HEK293 (cell line): ENCODE data around the gene UBAP2L.

Experiments used
- BCL11A ChIP-seq: fragments of 450-650 bp; formaldehyde crosslinking; IDR thresholded peaks from 2 replicates; pipeline ENCODE4 v1.5.1; 2016; ENCODE audit warnings: low read depth, missing biosample characterization, missing genetic modification characterization
- BCL11B ChIP-seq: fragments of 450-650 bp; formaldehyde crosslinking; IDR thresholded peaks from 2 replicates; pipeline ENCODE4 v1.5.1; 2016; ENCODE audit warnings: low read depth, missing biosample characterization, missing genetic modification characterization
- CTCF ChIP-seq: fragments of 450-650 bp; formaldehyde crosslinking; IDR thresholded peaks from 2 replicates; pipeline ENCODE4 v1.5.1; 2016; ENCODE audit warnings: missing biosample characterization, missing genetic modification characterization
- KLF17 ChIP-seq: fragments of 450-650 bp; formaldehyde crosslinking; IDR thresholded peaks from 2 replicates; pipeline ENCODE4 v1.5.1; 2016; ENCODE audit warnings: missing biosample characterization, missing genetic modification characterization
- PRDM10 ChIP-seq: fragments of 450-650 bp; formaldehyde crosslinking; IDR thresholded peaks from 2 replicates; pipeline ENCODE4 v1.5.1; 2016; ENCODE audit warnings: missing biosample characterization, missing genetic modification characterization
- REST ChIP-seq: fragments of 450-650 bp; formaldehyde crosslinking; IDR thresholded peaks from 2 replicates; pipeline ENCODE4 v1.5.1; 2016; ENCODE audit warnings: missing biosample characterization, missing genetic modification characterization
- SCRT2 ChIP-seq: fragments of 450-650 bp; formaldehyde crosslinking; IDR thresholded peaks from 2 replicates; pipeline ENCODE4 v1.5.1; 2016; ENCODE audit warnings: missing biosample characterization, missing genetic modification characterization
- SETDB1 ChIP-seq: IDR thresholded peaks from one replicate; pipeline ENCODE4 v1.6.1; 2017; ENCODE audit warnings: mild to moderate bottlenecking, low read length, moderate library complexity, mixed read lengths; ENCODE audit not compliant: insufficient read length
- ZBTB7A ChIP-seq: fragments of 450-650 bp; formaldehyde crosslinking; IDR thresholded peaks from 2 replicates; pipeline ENCODE4 v1.5.1; 2016; ENCODE audit warnings: low read depth, missing biosample characterization, missing genetic modification characterization
- ZBTB8A ChIP-seq: fragments of 450-650 bp; formaldehyde crosslinking; IDR thresholded peaks from 2 replicates; pipeline ENCODE4 v1.5.1; 2016; ENCODE audit warnings: missing biosample characterization, missing genetic modification characterization
- ZFHX2 ChIP-seq: fragments of 450-650 bp; formaldehyde crosslinking; conservative IDR thresholded peaks from 2 replicates; pipeline ENCODE4 v1.5.1; 2016; ENCODE audit warnings: missing biosample characterization, missing genetic modification characterization
- ZFP37 ChIP-seq: fragments of 450-650 bp; formaldehyde crosslinking; IDR thresholded peaks from 2 replicates; pipeline ENCODE4 v1.5.1; 2016; ENCODE audit warnings: missing biosample characterization, missing genetic modification characterization
- ZNF155 ChIP-seq: fragments of 450-650 bp; formaldehyde crosslinking; IDR thresholded peaks from 2 replicates; pipeline ENCODE4 v1.5.1; 2016; ENCODE audit warnings: missing biosample characterization, missing genetic modification characterization
- ZNF157 ChIP-seq: fragments of 450-650 bp; formaldehyde crosslinking; IDR thresholded peaks from 2 replicates; pipeline ENCODE4 v1.5.1; 2016; ENCODE audit warnings: missing biosample characterization, missing genetic modification characterization
- ZNF175 ChIP-seq: fragments of 450-650 bp; formaldehyde crosslinking; IDR thresholded peaks from 2 replicates; pipeline ENCODE4 v1.5.1; 2016; ENCODE audit warnings: missing biosample characterization, missing genetic modification characterization
- ZNF214 ChIP-seq: fragments of 450-650 bp; formaldehyde crosslinking; IDR thresholded peaks from 2 replicates; pipeline ENCODE4 v1.5.1; 2017; ENCODE audit warnings: missing biosample characterization, mild to moderate bottlenecking, missing genetic modification characterization, borderline replicate concordance
- ZNF223 ChIP-seq: fragments of 450-650 bp; formaldehyde crosslinking; IDR thresholded peaks from 2 replicates; pipeline ENCODE4 v1.5.1; 2016; ENCODE audit warnings: missing biosample characterization, missing genetic modification characterization
- ZNF23 ChIP-seq: fragments of 450-650 bp; formaldehyde crosslinking; IDR thresholded peaks from 2 replicates; pipeline ENCODE4 v1.5.1; 2016; ENCODE audit warnings: missing biosample characterization, missing genetic modification characterization, borderline replicate concordance
- ZNF24 ChIP-seq: fragments of 450-650 bp; formaldehyde crosslinking; IDR thresholded peaks from 2 replicates; pipeline ENCODE4 v1.5.1; 2016; ENCODE audit warnings: missing biosample characterization, missing genetic modification characterization
- ZNF311 ChIP-seq: fragments of 450-650 bp; formaldehyde crosslinking; IDR thresholded peaks from 2 replicates; pipeline ENCODE4 v1.5.1; 2017; ENCODE audit warnings: missing biosample characterization, missing genetic modification characterization, borderline replicate concordance
- ZNF366 ChIP-seq: fragments of 450-650 bp; formaldehyde crosslinking; conservative IDR thresholded peaks from 2 replicates; pipeline ENCODE4 v1.5.1; 2016; ENCODE audit warnings: missing biosample characterization, missing genetic modification characterization
- ZNF423 ChIP-seq: fragments of 450-650 bp; formaldehyde crosslinking; IDR thresholded peaks from 2 replicates; pipeline ENCODE4 v1.5.1; 2016; ENCODE audit warnings: missing biosample characterization, missing genetic modification characterization
- ZNF529 ChIP-seq: fragments of 450-650 bp; formaldehyde crosslinking; IDR thresholded peaks from 2 replicates; pipeline ENCODE4 v1.5.1; 2017; ENCODE audit warnings: missing genetic modification characterization, missing biosample characterization; ENCODE audit not compliant: insufficient replicate concordance
- ZNF549 ChIP-seq: fragments of 450-650 bp; IDR thresholded peaks from 2 replicates; pipeline ENCODE4 v1.5.1; 2018; ENCODE audit warnings: missing biosample characterization, missing genetic modification characterization, mild to moderate bottlenecking, inconsistent platforms, moderate library complexity
- ZNF580 ChIP-seq: fragments of 450-650 bp; formaldehyde crosslinking; IDR thresholded peaks from 2 replicates; pipeline ENCODE4 v1.5.1; 2016; ENCODE audit warnings: missing biosample characterization, missing genetic modification characterization
- ZNF621 ChIP-seq: fragments of 450-650 bp; formaldehyde crosslinking; IDR thresholded peaks from 2 replicates; pipeline ENCODE4 v1.5.1; 2017; ENCODE audit warnings: missing biosample characterization, missing genetic modification characterization
- ZNF692 ChIP-seq: fragments of 450-650 bp; formaldehyde crosslinking; IDR thresholded peaks from 2 replicates; pipeline ENCODE4 v1.5.1; 2016; ENCODE audit warnings: missing biosample characterization, missing genetic modification characterization

The UBAP2L gene

GRCh38 chr1:154220071-154220969 is at the start of gene UBAP2L (continued):
- TF ChIP-seq PRDM10 (tag by site-specific recombination) (no peak; the same call in 1 of the 2 replicates), ZFHX2 (tag by site-specific recombination) (peak; percentile 87), ZNF549 (tag by site-specific recombination) (no peak), SETDB1 (peak; percentile 25), ZNF621 (tag by site-specific recombination) (no peak), ZNF311 (tag by site-specific recombination) (no peak), ZNF155 (tag by site-specific recombination) (no peak), ZNF529 (tag by site-specific recombination) (no peak), CTCF (tag by site-specific recombination) (peak; percentile 21; the same call in 1 of the 2 replicates), ZNF214 (no peak), ZFP37 (tag by site-specific recombination) (peak; percentile 80; the same call in 1 of the 2 replicates), ZNF24 (peak; percentile 31; the same call in 1 of the 2 replicates), ZNF423 (tag by site-specific recombination) (no peak; the same call in none of the 2 replicates), BCL11A (tag by site-specific recombination) (no peak), ZBTB7A (tag by site-specific recombination) (0 out of 2 replicates have a peak, but pooled peaks have one; percentile 53), KLF17 (tag by site-specific recombination) (peak; percentile 72), ZBTB8A (tag by site-specific recombination) (0 out of 2 replicates have a peak, but pooled peaks have one; percentile 20), ZNF580 (tag by site-specific recombination) (peak; percentile 65), ZNF157 (tag by site-specific recombination) (peak; percentile 31; the same call in 1 of the 2 replicates), ZNF23 (no peak), ZNF175 (tag by site-specific recombination) (no peak), SCRT2 (no peak), ZNF692 (peak; percentile 55), REST (peak; percentile 27; the same call in 1 of the 2 replicates), ZNF223 (tag by site-specific recombination) (no peak), ZNF366 (tag by site-specific recombination) (peak; percentile 82), BCL11B (tag by site-specific recombination) (no peak; the same call in 1 of the 2 replicates)
